Tongue (tissue), 2 donors: ENCODE data around the gene RASGRP1. TPM values are rescaled to one million over a fixed set of nuclear protein-coding genes. Genes with fewer than 3 reads are reported as not detected.

Experiments
- DNase-seq: peaks from one replicate; pipeline ENCODE4 v3.0.0-alpha.2; 2015
- total RNA-seq: library from RNA; depleted of rRNA; stranded (reverse); fragments of >200 nt; gene quantifications from one replicate; pipeline ENCODE4 v1.2.3, GENCODE V29; 2014

The RASGRP1 gene
- total RNA-seq, 1 donor from 2014 or later, result 2.1 TPM

DNA sequence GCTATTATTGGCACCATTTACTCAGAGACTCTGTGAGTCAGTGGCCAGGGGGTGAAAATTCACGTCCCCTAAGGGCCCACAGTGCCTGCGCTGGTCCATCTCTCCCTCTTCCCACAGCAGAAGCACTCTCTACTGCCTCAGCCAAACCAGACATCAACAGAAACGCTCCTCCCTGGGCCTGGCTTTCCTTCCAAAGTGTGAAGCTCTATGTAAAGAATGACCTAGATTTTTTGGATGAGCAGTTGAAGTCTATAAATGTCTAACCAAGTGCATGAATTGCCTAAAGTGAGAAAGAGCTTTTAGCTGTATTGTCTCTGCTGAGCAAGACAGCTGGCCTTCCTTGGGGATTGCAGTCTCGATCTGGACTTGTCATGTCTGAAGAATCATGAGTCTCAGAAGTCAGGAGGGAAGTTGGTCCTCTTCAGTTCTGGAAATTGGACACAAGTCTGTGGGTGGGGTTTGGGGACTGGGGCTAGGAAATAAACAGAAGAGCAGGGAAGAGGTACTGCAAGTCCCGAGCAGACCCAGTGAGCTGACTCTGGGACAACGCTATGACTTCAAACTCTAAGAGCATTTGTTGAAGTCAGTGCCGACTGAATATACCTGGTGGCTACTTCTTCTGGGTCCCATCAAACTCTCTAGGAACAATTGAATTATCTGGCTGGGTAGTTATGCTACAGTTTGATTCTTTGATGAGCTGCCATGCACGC is 29.0 kb downstream of the RASGRP1 start:
- no peak for DNase-seq

DNA sequence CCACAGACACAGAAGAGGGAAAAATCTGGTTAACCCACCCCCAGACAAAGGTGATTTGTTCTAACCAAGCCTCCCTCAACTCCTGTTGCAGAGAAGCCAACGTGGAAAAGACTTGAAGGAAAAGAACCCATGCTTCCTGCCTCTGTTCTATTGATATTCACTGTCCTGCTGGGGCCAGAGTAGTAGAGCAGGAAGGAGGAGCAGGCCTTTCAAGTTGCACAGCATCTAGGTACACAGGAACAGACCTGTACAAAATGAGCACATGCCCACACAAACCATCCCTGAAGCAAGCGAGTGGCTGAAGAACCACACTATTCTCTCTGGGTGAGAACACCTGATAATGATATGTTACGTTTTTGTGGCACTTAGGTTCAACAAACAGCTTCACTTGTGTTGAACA is 29.9 kb downstream of the RASGRP1 start:
- DNase-seq, result no peak

GRCh38 chr15:38533926-38534325 is 30.7 kb downstream of the RASGRP1 start:
- no peak for DNase-seq

GRCh38 chr15:38533416-38533915 is 31.1 kb downstream of the RASGRP1 start:
- no peak for DNase-seq

- DNase-seq, result no peak
Measured at GRCh38 chr15:38532728-38533127, 31.9 kb downstream of the RASGRP1 start.

- no peak for DNase-seq
Measured at GRCh38 chr15:38531509-38531908, 33.1 kb downstream of the RASGRP1 start.

DNA sequence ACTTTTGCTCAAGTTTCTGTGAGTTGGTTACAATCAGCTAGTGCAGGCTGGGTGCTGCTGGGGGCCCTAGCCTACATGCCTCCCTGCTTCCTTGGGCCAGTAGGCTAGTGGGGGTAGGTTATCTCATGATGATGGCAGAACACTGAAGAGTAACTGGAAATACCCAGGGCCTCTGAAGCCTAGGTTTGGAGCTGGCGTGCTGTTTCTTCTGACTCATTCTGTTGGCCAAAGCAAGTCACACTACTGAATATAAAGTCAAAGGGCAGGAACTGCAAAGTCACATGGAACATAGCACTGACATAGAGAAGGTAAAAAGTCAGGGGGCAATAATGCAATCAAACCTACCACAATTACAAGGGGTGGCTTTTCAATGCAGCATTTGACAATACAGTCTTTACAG is 34.5 kb downstream of the RASGRP1 start:
- no peak for DNase-seq

- DNase-seq, result no peak
Measured at GRCh38 chr15:38528294-38528693, 36.3 kb downstream of the RASGRP1 start.

DNA sequence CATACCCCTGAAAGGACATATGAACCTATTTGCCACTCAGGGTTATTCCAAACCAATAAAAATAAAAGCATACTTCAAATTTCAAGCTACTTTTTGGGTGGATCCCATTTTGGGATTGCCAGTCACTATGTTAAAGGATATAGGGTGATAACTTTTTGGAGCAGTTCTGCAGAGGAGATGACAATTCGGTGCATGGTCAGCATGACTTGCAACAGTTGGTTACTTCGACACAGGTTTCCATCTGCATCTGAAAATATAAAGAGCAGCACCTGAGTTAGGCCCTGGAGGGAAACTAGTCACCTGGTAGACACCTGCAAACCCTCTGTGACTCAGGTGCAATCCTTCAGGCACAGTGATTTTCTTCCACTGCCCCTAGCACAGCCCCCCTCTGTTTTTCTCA is 38.5 kb downstream of the RASGRP1 start:
- no peak for DNase-seq

GRCh38 chr15:38525489-38525888 is 39.1 kb downstream of the RASGRP1 start:
- DNase-seq, result no peak

DNA sequence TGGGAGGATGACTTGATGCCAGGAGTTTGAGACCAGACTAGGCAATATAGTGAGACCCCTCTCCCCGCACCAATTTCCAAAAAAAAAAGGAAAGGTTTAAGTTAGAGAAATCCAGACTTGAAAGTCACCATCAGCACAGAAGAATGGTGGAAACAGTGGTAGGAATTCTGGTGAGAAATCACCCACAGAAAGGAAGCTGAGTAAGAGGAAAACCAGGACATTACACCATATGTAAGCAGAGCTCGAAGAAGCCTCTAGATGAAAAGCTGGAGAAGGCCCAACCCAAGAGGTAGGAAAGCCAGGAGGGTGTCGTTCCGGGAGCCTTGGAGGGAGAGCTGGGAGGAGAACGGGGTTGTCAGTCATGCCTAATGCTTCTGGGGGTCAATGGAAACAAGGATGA is 40.5 kb downstream of the RASGRP1 start:
- no peak for DNase-seq

DNA sequence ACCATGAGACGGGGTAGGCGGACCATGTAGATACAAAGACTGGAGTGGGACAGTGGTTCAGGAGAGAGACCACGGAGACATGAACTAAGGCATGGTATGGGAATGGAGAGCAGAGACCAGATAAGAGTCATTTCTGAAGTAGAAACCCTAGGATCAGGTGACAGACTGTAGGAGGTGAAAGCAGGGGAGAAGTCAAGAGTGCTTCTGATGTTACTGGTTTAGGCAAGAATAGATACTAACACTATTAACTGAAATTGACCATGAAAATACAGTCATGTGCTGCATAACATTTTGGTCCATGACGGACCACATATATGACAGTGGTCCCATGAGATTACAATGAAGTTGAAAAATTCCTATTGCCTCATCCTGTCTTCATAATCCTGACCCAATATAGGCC is 41.7 kb downstream of the RASGRP1 start:
- DNase-seq, result no peak

DNA sequence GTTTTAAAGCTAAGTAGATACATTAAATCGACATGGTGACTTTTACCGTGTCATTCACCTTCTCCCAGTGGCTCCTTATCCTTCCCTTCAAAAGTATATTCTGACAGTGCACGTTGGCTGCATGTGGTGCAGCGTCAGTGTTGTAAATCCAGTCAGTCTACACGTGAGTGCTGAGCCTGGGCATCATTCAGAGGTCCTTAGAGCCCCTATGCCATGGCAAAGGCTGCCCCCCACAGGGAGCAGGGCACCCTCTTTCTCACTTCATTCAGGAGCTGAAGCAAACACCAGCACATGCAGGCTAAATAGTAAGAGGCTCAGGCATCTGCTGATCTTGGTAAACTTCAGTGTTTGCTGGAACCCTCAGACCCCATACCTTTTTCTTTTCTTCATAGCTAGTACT is 43.3 kb downstream of the RASGRP1 start:
- DNase-seq, result no peak

- DNase-seq, result no peak
Measured at GRCh38 chr15:38520035-38520434, 44.6 kb downstream of the RASGRP1 start.

DNA sequence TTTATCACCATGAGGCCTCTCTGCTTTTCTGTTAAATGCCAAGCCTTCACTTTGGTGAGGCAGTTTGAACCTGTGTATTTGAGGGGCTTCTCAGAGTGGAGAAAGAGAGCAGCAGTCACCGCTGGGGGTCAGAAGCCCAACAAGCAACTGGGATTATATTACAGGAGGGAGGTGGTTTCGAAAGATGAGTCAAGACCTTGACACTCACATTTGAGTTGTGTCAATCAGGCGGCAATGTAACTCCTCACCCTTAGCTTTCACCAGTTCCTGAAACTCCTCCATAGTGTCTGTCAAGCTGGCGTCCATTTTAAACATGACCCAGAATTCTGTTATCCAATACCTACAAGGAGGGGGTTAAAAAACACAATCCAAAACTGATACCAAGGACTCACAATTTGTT is 46.5 kb downstream of the RASGRP1 start:
- DNase-seq, result no peak

- no peak for DNase-seq
Measured at GRCh38 chr15:38517312-38517975, 47.2 kb downstream of the RASGRP1 start.

DNA sequence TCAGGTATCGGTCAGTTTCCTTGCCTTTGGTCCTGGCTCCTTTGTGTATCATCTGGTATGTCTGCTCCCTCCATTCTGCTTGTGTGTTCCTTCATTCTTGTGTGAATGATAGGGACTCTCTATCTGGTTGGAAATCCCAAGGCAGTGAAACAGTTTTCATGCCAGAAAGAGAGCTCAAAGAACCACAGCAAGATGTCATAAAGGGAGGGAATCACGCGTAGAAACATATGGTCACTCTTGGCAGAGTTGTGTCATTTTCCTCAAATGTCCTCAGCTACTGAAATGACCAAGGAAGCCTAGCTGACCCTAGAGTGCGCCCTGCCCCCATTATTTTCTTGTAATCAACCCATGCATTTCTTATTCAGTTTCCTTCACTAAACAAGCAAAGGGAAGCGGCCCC is 48.0 kb downstream of the RASGRP1 start:
- DNase-seq, result no peak

DNA sequence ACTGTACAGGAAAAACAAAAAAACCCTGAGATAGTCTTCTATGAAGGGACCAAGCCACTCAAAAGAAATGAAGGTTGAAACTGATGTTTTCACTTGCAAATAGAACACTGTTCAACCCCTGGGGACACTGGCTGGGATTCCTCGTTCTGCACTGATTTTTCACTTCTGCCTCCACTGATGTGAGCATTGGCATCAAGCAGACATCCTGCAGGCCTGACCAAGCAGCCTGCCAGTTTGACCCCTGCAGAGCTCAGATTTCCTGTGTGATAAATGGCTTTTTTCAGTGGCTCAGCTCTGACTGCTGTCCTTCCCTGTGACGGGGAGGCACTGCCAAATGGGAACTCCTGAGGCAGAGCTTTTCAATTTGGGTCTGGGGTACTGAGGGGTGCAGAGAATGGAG is 50.0 kb downstream of the RASGRP1 start:
- DNase-seq, result no peak

GRCh38 chr15:38512901-38513300 is 51.7 kb downstream of the RASGRP1 start:
- DNase-seq, result peak; percentile 9

DNA sequence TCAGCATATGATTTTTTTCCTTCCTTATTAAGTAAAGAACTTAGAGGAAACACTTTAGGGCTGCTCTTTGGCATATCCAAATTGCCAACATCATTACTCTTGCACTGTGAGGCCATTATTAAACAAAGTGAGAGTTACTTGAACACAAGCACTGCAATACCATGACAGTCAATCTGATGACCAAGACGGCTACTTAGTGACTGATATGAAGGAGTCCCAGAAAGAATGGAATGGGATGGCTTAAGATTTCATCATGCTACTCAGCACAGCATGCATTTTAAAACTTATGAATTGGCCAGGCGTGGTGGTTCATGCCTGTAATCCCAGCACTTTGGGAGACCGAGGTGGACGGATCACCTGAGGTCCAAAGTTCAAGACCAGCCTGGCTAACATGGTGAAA is 55.5 kb downstream of the RASGRP1 start:
- no peak for DNase-seq

GRCh38 chr15:38508647-38509046 is 56.0 kb downstream of the RASGRP1 start:
- no peak for DNase-seq

- DNase-seq, result no peak
Measured at GRCh38 chr15:38507570-38507969, 57.0 kb downstream of the RASGRP1 start.

DNA sequence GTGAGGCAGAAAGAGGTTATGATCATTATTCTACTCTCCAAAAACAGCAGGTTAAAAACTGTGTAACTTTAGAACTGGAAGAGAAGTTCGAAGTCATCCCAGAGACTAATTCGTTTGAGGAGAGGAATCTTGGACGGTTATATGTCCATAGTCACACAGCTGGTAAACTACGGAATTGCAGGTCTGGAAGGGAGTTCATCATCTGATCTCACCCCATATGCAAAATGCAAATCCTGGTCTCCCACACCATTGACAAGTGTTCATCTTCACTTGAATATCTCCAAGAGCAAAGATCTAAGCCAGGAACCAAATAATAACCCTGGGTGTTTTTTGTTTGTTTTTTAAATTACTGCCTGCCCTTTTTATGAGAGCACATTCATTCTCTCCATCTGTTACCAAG is 57.6 kb downstream of the RASGRP1 start:
- no peak for DNase-seq
